SK-N-SH (cell line): Measurements from ENCODE around the gene GRIP1. TPM values are rescaled to one million over a fixed set of nuclear protein-coding genes. Genes with fewer than 3 reads are reported as not detected.

Experiments
- CTCF ChIA-PET: fragments of 300-600, 350-600 bp; formaldehyde crosslinking; extraction: SDS; loops from one replicate; lab custom pipeline; 2021; lab: Yijun Ruan, JAX
- POLR2A ChIA-PET: fragments of 350-600 bp; sonication (Branson Sonifier 250); formaldehyde crosslinking; extraction: SDS; loops from one replicate; lab custom pipeline; 2020; ENCODE audit warnings: antibody characterized with exemption, inconsistent platforms; lab: Yijun Ruan, JAX
- DNase-seq: peaks from one replicate; pipeline ENCODE4 v3.0.0; 2012
- H2AFZ ChIP-seq: fragments of 200-600 bp; sonication (generic); 2 replicates; pipeline ENCODE4 v1.8.1; 2016; ENCODE audit warnings: antibody characterized with exemption, mild to moderate bottlenecking, low read depth
- H3F3A ChIP-seq: fragments of 200-600 bp; sonication (generic); replicated peaks from 2 replicates; pipeline ENCODE3; 2016; ENCODE audit warnings: antibody characterized with exemption, mild to moderate bottlenecking; ENCODE audit not compliant: insufficient read depth
- H3K27ac ChIP-seq, 2 experiments: fragments of 200-500 bp in 1 of 2; fragments of 200-600 bp in 1 of 2; sonication (Bioruptor generic) in 1 of 2; sonication (generic), shearing (Covaris generic) in 1 of 2; 2 replicates each; pipeline versions ENCODE4 v1.5.1 to v1.6.1; 2014 to 2016; ENCODE audit warnings: low read depth in 2 of 2, inconsistent platforms in 1 of 2, low read length in 1 of 2, mild to moderate bottlenecking in 1 of 2, mixed read lengths in 1 of 2
- H3K27me3 ChIP-seq: fragments of 200-600 bp; sonication (generic), shearing (Covaris generic); 2 replicates; pipeline ENCODE4 v1.6.1; 2016; ENCODE audit warnings: mixed run types; ENCODE audit not compliant: insufficient read depth
- H3K36me3 ChIP-seq, 2 experiments: fragments of 200-500 bp in 1 of 2; fragments of 200-600 bp in 1 of 2; sonication (Bioruptor generic) in 1 of 2; sonication (generic) in 1 of 2; replicated peaks in 1 of 2; 2 replicates each; pipeline versions ENCODE3 to v1.5.1; 2014 to 2016; ENCODE audit warnings: low read length in 1 of 2, mild to moderate bottlenecking in 1 of 2; ENCODE audit not compliant: insufficient read depth in 2 of 2, control insufficient read depth in 1 of 2
- H3K4me1 ChIP-seq, 2 experiments: fragments of 200-500 bp in 1 of 2; fragments of 200-600 bp in 1 of 2; sonication (Bioruptor generic) in 1 of 2; sonication (generic), shearing (Covaris generic) in 1 of 2; 2 replicates each; pipeline versions ENCODE4 v1.5.1 to v1.6.1; 2014 to 2016; ENCODE audit warnings: low read depth in 1 of 2, low read length in 1 of 2, mixed run types in 1 of 2; ENCODE audit not compliant: insufficient read depth in 2 of 2, control insufficient read depth in 1 of 2
- H3K4me2 ChIP-seq: fragments of 200-600 bp; sonication (generic), shearing (Covaris generic); 2 replicates; pipeline ENCODE4 v1.6.1; 2017; ENCODE audit warnings: mixed run types
- H3K4me3 ChIP-seq, 2 experiments: fragments of 200-500 bp in 1 of 2; fragments of 200-600 bp in 1 of 2; sonication (Bioruptor generic) in 1 of 2; sonication (generic), shearing (Covaris generic) in 1 of 2; 2 replicates each; pipeline versions ENCODE4 v1.5.1 to v1.8.1; 2014 to 2016; ENCODE audit warnings: low read depth in 2 of 2, inconsistent platforms in 1 of 2, low read length in 1 of 2, mild to moderate bottlenecking in 1 of 2, mixed read lengths in 1 of 2, moderate library complexity in 1 of 2
- H3K79me2 ChIP-seq: fragments of 200-600 bp; sonication (generic); 2 replicates; pipeline ENCODE4 v1.8.1; 2017; ENCODE audit warnings: mild to moderate bottlenecking; ENCODE audit not compliant: insufficient read depth
- H3K9ac ChIP-seq: fragments of 200-600 bp; sonication (generic); 2 replicates; pipeline ENCODE4 v1.6.1; 2017; ENCODE audit warnings: mixed run types
- H3K9me2 ChIP-seq: fragments of 200-600 bp; sonication (generic); 2 replicates; pipeline ENCODE4 v1.6.1; 2017; ENCODE audit warnings: mixed run types
- H3K9me3 ChIP-seq: fragments of 200-600 bp; sonication (generic); 2 replicates; pipeline ENCODE4 v1.6.1; 2017; ENCODE audit warnings: mixed run types, mild to moderate bottlenecking, moderate library complexity
- H4K20me1 ChIP-seq: fragments of 200-600 bp; sonication (generic); 2 replicates; pipeline ENCODE4 v1.6.1; 2017; ENCODE audit warnings: mild to moderate bottlenecking, mixed run types; ENCODE audit not compliant: insufficient read depth
- CTCF ChIP-seq: fragments of 200-600 bp; sonication (generic); IDR thresholded peaks from 2 replicates; pipeline ENCODE4 v1.6.1; 2017; ENCODE audit warnings: antibody characterized with exemption, mild to moderate bottlenecking, moderate library complexity
- EZH2phosphoT487 ChIP-seq: fragments of 200-600 bp; sonication (generic); IDR thresholded peaks from 2 replicates; pipeline ENCODE4 v1.6.1; 2017; ENCODE audit warnings: low read depth, mixed run types, mild to moderate bottlenecking, antibody characterized with exemption, moderate library complexity, borderline replicate concordance
- FOSL2 ChIP-seq: IDR thresholded peaks from 2 replicates; pipeline ENCODE4 v1.4.0; 2012; ENCODE audit warnings: low read depth, mild to moderate bottlenecking, moderate library complexity, borderline replicate concordance
- GATA2 ChIP-seq: sonication (generic); formaldehyde crosslinking; IDR thresholded peaks from 2 replicates; pipeline ENCODE4 v1.5.0; 2020; ENCODE audit warnings: mild to moderate bottlenecking, missing genetic modification reagents
- JUND ChIP-seq: IDR thresholded peaks from 2 replicates; pipeline ENCODE4 v1.4.0; 2012
- NRF1 ChIP-seq: IDR thresholded peaks from 2 replicates; pipeline ENCODE4 v1.6.1; 2012; ENCODE audit warnings: low read depth, mild to moderate bottlenecking, low read length
- RAD21 ChIP-seq: IDR thresholded peaks from 2 replicates; pipeline ENCODE4 v1.6.1; 2012; ENCODE audit warnings: mild to moderate bottlenecking, low read length
- REST ChIP-seq: IDR thresholded peaks from 2 replicates; pipeline ENCODE4 v1.6.1; 2012; ENCODE audit warnings: mild to moderate bottlenecking, low read depth, low read length, moderate library complexity
- RFX5 ChIP-seq: IDR thresholded peaks from 2 replicates; pipeline ENCODE4 v1.6.1; 2012; ENCODE audit warnings: mild to moderate bottlenecking, improper control_type of control experiment, low read length
- RXRA ChIP-seq: IDR thresholded peaks from 2 replicates; pipeline ENCODE4 v1.4.0; 2012; ENCODE audit warnings: low read depth, mild to moderate bottlenecking, borderline replicate concordance
- SMC3 ChIP-seq: IDR thresholded peaks from 2 replicates; pipeline ENCODE4 v1.6.1; 2012; ENCODE audit warnings: low read depth, low read length, improper control_type of control experiment
- TAF1 ChIP-seq: IDR thresholded peaks from 2 replicates; pipeline ENCODE4 v1.6.1; 2012; ENCODE audit warnings: low read depth, mild to moderate bottlenecking, low read length, moderate library complexity, borderline replicate concordance
- USF2 ChIP-seq: fragments of 150-350 bp; IDR thresholded peaks from 2 replicates; pipeline ENCODE4 v1.6.1; 2017; ENCODE audit warnings: antibody characterized with exemption, low read length, low read depth, borderline replicate concordance
- WGBS: methylation state at CpG from one replicate; pipeline ENCODE4 v1.1.6; 2017; ENCODE audit warnings: low lambda C conversion rate; 5-methylcytosine and 5-hydroxymethylcytosine counted together
- polyA plus RNA-seq, 3 experiments: library from polyadenylated mRNA; depleted of rRNA; stranded (reverse); fragments of >200 nt; gene quantifications; 2 replicates each; pipeline ENCODE4 v1.2.3, GENCODE V29; 2012

Gene GRIP1
- polyA plus RNA-seq, 1 of the 3 experiments (the other 2 are of a cell fraction), result 0.07 TPM

- 0% methylated on average over 1 of the region's 1 CpG for WGBS
- Histone ChIP-seq H3K4me3 (no peak overlapping the region), H4K20me1 (no peaks in the 10 kb centered on the region), H3K9me3 (no peaks in the 10 kb centered on the region), H3K36me3 (no peaks in the 10 kb centered on the region), H3K27ac (no peak overlapping the region), H3F3A (no peaks in the 10 kb centered on the region), H3K4me1 (no peaks in the 10 kb centered on the region), H3K9me2 (no peaks in the 10 kb centered on the region), H3K4me2 (no peak overlapping the region), H3K27me3 (peaks cover 14% of the 10 kb centered on the region; the same call in 1 of the 2 replicates), H3K9ac (no peak overlapping the region), H2AFZ (no peak overlapping the region), H3K79me2 (no peaks in the 10 kb centered on the region)
- TF ChIP-seq NRF1, result no peak
- peak; percentile 71 for TF ChIP-seq RAD21
- TF ChIP-seq GATA2 (CRISPR knock-in tag), result no peak
- TF ChIP-seq SMC3, result peak; percentile 52
- TF ChIP-seq RXRA, result no peak
- TF ChIP-seq REST, result no peak
- no peak for TF ChIP-seq EZH2phosphoT487
- peak; percentile 75 for TF ChIP-seq CTCF
- TF ChIP-seq RFX5, result no peak
- no peak for TF ChIP-seq USF2
- no peak for TF ChIP-seq FOSL2
- no peak for TF ChIP-seq TAF1
- TF ChIP-seq JUND, result no peak
- POLR2A ChIA-PET, result no interaction called here
- peak; percentile 15 for DNase-seq
- CTCF ChIA-PET, result interaction anchor here (0.6 to 3.8 kb wide), 15 partner anchors 9 to 424 kb away, joined by 3 to 24 read pairs (median 4); partner anchors contain the start of gene GRIP1
These were observed 15.1 kb upstream of the GRIP1 start for GRCh38 chr12:66693901-66694513.
